Spleen (tissue), 11 donors: ENCODE measurements around the gene SLC44A1. TPM values are rescaled to one million over a fixed set of nuclear protein-coding genes. Genes with fewer than 3 reads are reported as not detected.

Experiments used
- DNase-seq: peaks from one replicate; pipeline ENCODE4 v3.0.0-alpha.2; 2020
- H3K27ac ChIP-seq, 8 donors: fragments of 200-600 bp; sonication (generic) in 7 of 8; 1 replicate in 4 of 8; 2 replicates in 4 of 8; pipeline versions ENCODE4 v1.5.0 to v1.8.0; 2016 to 2021; ENCODE audit warnings: inconsistent platforms in 4 of 8, mild to moderate bottlenecking in 4 of 8, moderate library complexity in 1 of 8
- H3K27me3 ChIP-seq, 7 donors: fragments of 200-600 bp; sonication (generic) in 6 of 7; replicated peaks in 1 of 7; 1 replicate in 4 of 7; 2 replicates in 3 of 7; pipeline versions ENCODE4 v1.5.0 to v1.8.0; 2016 to 2021; ENCODE audit warnings: inconsistent platforms in 3 of 7, mild to moderate bottlenecking in 1 of 7
- H3K36me3 ChIP-seq, 6 donors: fragments of 200-600 bp; sonication (generic) in 5 of 6; 1 replicate in 4 of 6; 2 replicates in 2 of 6; pipeline versions ENCODE4 v1.5.0 to v1.8.0; 2016 to 2021; ENCODE audit warnings: inconsistent platforms in 2 of 6
- H3K4me1 ChIP-seq, 6 donors: fragments of 200-600 bp; sonication (generic) in 5 of 6; 1 replicate in 3 of 6; 2 replicates in 3 of 6; pipeline versions ENCODE4 v1.5.0 to v1.8.0; 2016 to 2021; ENCODE audit warnings: inconsistent platforms in 3 of 6
- H3K4me3 ChIP-seq, 8 donors: fragments of 200-600 bp; sonication (generic) in 7 of 8; 1 replicate in 4 of 8; 2 replicates in 4 of 8; pipeline versions ENCODE4 v1.5.0 to v1.8.0; 2016 to 2021; ENCODE audit warnings: inconsistent platforms in 4 of 8, mild to moderate bottlenecking in 4 of 8, moderate library complexity in 2 of 8
- H3K9me3 ChIP-seq, 8 donors: fragments of 200-600 bp; sonication (generic) in 7 of 8; 1 replicate in 4 of 8; 2 replicates in 4 of 8; pipeline versions ENCODE4 v1.5.0 to v1.8.0; 2016 to 2021; ENCODE audit warnings: inconsistent platforms in 4 of 8
- POLR2A ChIP-seq, 3 donors: fragments of 450-650 bp; IDR thresholded peaks; one replicate each; pipeline ENCODE4 v1.5.1; 2017; ENCODE audit warnings: antibody characterized with exemption in 3 of 3, mild to moderate bottlenecking in 1 of 3
- POLR2AphosphoS5 ChIP-seq, 3 donors: sonication (generic); formaldehyde crosslinking; IDR thresholded peaks; one replicate each; pipeline ENCODE4 v1.5.1; 2017; ENCODE audit warnings: antibody characterized with exemption in 3 of 3
- WGBS, 5 donors: extraction: QIAGEN DNeasy Blood & Tissue Kit in 3 of 5; methylation state at CpG; one replicate each; pipeline versions ENCODE4 v1.1.5 to v1.1.7; 2013 to 2018; 5-methylcytosine and 5-hydroxymethylcytosine counted together
- intact Hi-C: fragments of 100-400 bp; cut with DNase I; formaldehyde crosslinking; loops from one replicate; pipeline ENCODE4 v1.15.0; 2023; ENCODE audit warnings: low total_unique reads
- polyA plus RNA-seq, 3 donors: library from polyadenylated mRNA; stranded (reverse); fragments of 200-250 nt; gene quantifications; one replicate each; pipeline ENCODE4 v1.2.1, GENCODE V29; 2013
- total RNA-seq, 7 donors: library from RNA; depleted of rRNA in 3 of 7; stranded (reverse); fragments of >200 nt in 3 of 7; fragmentation: NEBNext Ultra II Directional in 4 of 7; extraction: Animal tissue kit (Norgen Biotek cat#: 25700) in 4 of 7; gene quantifications; one replicate each; pipeline versions ENCODE4 v1.1.0 to v1.2.1, GENCODE V29; 2016 to 2021
- TF ChIP-seq, protein P1 (sequence below), 11 experiments: fragments of 200-600 bp in 7 of 11; fragments of 450-650 bp in 4 of 11; sonication (generic) in 4 of 11; IDR thresholded peaks in 8 of 11; conservative IDR thresholded peaks in 3 of 11; 1 replicate in 7 of 11; 2 replicates in 4 of 11; pipeline versions ENCODE4 v1.4.0 to v1.8.0; 2016 to 2021; ENCODE audit warnings: antibody characterized with exemption in 11 of 11, inconsistent platforms in 4 of 11, mild to moderate bottlenecking in 1 of 11
- donor health status: healthy with polysubstance abuse.
- donor health status: DM: no; HTN: no; CAD: no; lungs with moderate emphysema.
- donor health status: DM: no; HTN: no; CAD: no.
- donor health status: Bipolar disorder and iron deficiency.
- donor health status: healthy.
- donor health status: DM: no; HTN: no; CAD: no.
- donor health status: DM: yes; HTN: yes; CAD: no.

The SLC44A1 gene
- total and polyA plus RNA-seq, 10 donors, result 3.1 to 27.5 (median 21.9) TPM

DNA sequence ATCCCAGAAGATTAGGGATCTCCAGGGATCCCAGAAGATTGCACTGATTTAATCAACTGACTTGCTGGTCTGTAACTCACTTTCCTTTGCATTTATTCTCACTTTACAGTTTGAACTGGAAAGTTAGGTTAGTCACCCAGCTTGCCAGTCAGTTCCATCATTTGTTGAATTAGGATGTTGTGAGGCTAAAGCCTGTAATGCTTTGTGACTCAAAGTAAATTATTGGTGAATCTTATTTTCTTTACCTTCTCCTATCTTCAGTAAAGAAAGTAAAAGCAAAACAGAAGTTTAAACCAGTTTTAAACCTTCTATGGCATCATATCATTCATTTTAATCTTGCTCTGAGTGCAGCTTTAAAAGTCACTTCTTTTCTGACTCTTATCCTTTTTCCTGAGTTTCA is 85.8 kb downstream of the SLC44A1 start:
- Histone ChIP-seq H3K4me1 (peaks cover 0 to 18% (median 0%) of the 10 kb centered on the region in 6 donors), H3K4me3 (no peak overlapping the region), H3K36me3 (peaks cover 0 to 3% (median 0%) of the 10 kb centered on the region in 6 donors), H3K27me3 (no peaks in the 10 kb centered on the region), H3K27ac (no peak overlapping the region), H3K9me3 (no peaks in the 10 kb centered on the region)
- no peak for DNase-seq
- intact Hi-C loops, result no loop called here
- TF ChIP-seq, protein P1, sequence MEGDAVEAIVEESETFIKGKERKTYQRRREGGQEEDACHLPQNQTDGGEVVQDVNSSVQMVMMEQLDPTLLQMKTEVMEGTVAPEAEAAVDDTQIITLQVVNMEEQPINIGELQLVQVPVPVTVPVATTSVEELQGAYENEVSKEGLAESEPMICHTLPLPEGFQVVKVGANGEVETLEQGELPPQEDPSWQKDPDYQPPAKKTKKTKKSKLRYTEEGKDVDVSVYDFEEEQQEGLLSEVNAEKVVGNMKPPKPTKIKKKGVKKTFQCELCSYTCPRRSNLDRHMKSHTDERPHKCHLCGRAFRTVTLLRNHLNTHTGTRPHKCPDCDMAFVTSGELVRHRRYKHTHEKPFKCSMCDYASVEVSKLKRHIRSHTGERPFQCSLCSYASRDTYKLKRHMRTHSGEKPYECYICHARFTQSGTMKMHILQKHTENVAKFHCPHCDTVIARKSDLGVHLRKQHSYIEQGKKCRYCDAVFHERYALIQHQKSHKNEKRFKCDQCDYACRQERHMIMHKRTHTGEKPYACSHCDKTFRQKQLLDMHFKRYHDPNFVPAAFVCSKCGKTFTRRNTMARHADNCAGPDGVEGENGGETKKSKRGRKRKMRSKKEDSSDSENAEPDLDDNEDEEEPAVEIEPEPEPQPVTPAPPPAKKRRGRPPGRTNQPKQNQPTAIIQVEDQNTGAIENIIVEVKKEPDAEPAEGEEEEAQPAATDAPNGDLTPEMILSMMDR (IDR thresholded peaks at IDR 0.05 in 8 of 11, conservative IDR thresholded peaks at IDR 0.05 in 3 of 11), result no peak
- TF ChIP-seq POLR2AphosphoS5 (IDR thresholded peaks at IDR 0.05), result no peak
- TF ChIP-seq POLR2A (IDR thresholded peaks at IDR 0.05), result no peak

DNA sequence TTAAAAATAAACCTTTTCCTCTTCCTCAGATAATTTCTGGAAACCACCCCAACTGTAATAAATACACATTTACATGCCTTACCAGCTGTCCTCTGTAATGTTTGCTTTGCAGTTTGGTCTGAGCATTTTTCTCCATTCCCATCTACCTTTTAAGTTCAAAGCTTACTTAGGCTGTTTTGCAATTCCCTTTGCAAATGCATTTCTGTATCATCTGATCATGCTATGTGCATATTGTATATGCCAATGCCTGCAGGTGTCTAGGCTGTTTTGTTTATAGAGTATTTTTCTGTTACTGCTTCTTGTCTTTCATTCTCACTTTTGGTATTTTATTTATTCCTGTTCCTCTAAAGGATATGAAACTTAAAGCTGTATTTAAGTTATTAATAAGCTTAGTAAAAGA is 86.3 kb downstream of the SLC44A1 start:
- no peak for DNase-seq
- Histone ChIP-seq H3K4me3 (no peak overlapping the region), H3K9me3 (no peaks in the 10 kb centered on the region), H3K27ac (no peak overlapping the region), H3K36me3 (peaks cover 0 to 8% (median 0%) of the 10 kb centered on the region in 6 donors), H3K4me1 (peaks cover 0 to 18% (median 0%) of the 10 kb centered on the region in 6 donors), H3K27me3 (no peaks in the 10 kb centered on the region)
- intact Hi-C loops, result no loop called here
- TF ChIP-seq, protein P1 (IDR thresholded peaks at IDR 0.05 in 8 of 11, conservative IDR thresholded peaks at IDR 0.05 in 3 of 11), result no peak
- TF ChIP-seq POLR2AphosphoS5 (IDR thresholded peaks at IDR 0.05), result no peak
- TF ChIP-seq POLR2A (IDR thresholded peaks at IDR 0.05), result no peak

DNA sequence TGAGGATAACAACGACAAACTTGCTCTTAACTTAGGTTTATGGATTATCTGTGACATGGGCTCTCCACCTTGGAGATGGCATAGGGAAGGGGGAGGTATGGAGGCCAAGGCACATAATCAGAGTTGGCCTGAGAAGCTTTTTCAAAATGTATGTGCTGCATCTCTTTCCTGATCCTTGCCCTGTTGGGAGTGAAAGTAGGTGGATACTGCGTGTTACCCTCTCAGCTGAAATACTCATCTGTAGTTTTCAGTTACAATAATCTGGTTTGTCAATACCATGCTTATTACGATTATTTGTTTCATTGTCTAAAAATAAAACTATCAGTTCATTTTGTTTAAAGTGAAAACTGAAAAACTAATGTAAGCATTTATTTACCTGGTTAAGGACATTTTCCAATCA is 86.7 kb downstream of the SLC44A1 start:
- intact Hi-C loops, result no loop called here
- no peak for DNase-seq
- Histone ChIP-seq H3K4me3 (no peak overlapping the region), H3K27me3 (no peaks in the 10 kb centered on the region), H3K27ac (no peak overlapping the region), H3K9me3 (no peaks in the 10 kb centered on the region), H3K4me1 (peaks cover 0 to 18% (median 0%) of the 10 kb centered on the region in 6 donors), H3K36me3 (peaks cover 0 to 10% (median 0%) of the 10 kb centered on the region in 6 donors)
- TF ChIP-seq, protein P1 (IDR thresholded peaks at IDR 0.05 in 8 of 11, conservative IDR thresholded peaks at IDR 0.05 in 3 of 11), result no peak
- TF ChIP-seq POLR2AphosphoS5 (IDR thresholded peaks at IDR 0.05), result no peak
- TF ChIP-seq POLR2A (IDR thresholded peaks at IDR 0.05), result no peak
- 76 to 89% (median 85%) methylated on average over 3 of the region's 3 CpGs for WGBS, 5 donors

DNA sequence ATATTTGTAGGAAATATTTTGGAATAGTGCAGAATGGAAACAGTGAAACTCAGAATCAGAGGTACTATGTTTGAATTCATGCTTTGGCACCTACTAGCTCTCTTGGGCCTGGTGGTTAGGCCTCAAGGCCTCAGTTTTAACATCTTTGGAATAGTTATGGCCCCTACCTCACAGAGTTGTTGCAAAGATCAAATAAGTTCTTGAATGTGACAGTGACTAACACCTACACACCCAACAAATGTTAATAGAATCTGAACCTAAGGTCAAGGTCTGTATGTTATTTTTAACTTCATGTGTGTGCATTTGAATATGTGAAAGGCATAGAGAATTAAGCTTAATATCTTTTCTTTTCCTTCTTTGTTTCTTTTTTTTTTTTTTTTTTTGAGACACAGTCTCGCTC is 87.3 kb downstream of the SLC44A1 start:
- TF ChIP-seq, protein P1 (IDR thresholded peaks at IDR 0.05 in 8 of 11, conservative IDR thresholded peaks at IDR 0.05 in 3 of 11), result no peak
- TF ChIP-seq POLR2A (IDR thresholded peaks at IDR 0.05) (no peak), POLR2AphosphoS5 (IDR thresholded peaks at IDR 0.05) (no peak)
- Histone ChIP-seq H3K4me3 (no peak overlapping the region), H3K9me3 (no peaks in the 10 kb centered on the region), H3K27me3 (no peaks in the 10 kb centered on the region), H3K4me1 (peaks cover 0 to 18% (median 0%) of the 10 kb centered on the region in 6 donors), H3K36me3 (peaks cover 0 to 16% (median 3%) of the 10 kb centered on the region in 6 donors), H3K27ac (no peak overlapping the region)
- intact Hi-C loops, result no loop called here
- 91 to 100% (median 100%) methylated on average over 1 of the region's 1 CpG for WGBS, 5 donors
- DNase-seq, result no peak
